Right lobe of liver (tissue), 4 donors: ENCODE measurements around the gene ISG15.

ENCODE experiments used
- CTCF ChIP-seq, 4 donors: fragments of 200-600 bp in 3 of 4; fragments of 450-650 bp in 1 of 4; IDR thresholded peaks; one replicate each; pipeline versions ENCODE4 v1.5.1 to v1.8.0; 2016 to 2022; ENCODE audit warnings: antibody characterized with exemption in 4 of 4, mild to moderate bottlenecking in 2 of 4
- POLR2A ChIP-seq: fragments of 450-650 bp; IDR thresholded peaks from one replicate; pipeline ENCODE4 v1.6.1; 2017; ENCODE audit warnings: antibody characterized with exemption, mild to moderate bottlenecking
- donor health status: DM: no; HTN: no; CAD: no.
- donor health status: DM: no; HTN: no; CAD: no.
- donor health status: DM: no; HTN: yes; CAD: no.

DNA sequence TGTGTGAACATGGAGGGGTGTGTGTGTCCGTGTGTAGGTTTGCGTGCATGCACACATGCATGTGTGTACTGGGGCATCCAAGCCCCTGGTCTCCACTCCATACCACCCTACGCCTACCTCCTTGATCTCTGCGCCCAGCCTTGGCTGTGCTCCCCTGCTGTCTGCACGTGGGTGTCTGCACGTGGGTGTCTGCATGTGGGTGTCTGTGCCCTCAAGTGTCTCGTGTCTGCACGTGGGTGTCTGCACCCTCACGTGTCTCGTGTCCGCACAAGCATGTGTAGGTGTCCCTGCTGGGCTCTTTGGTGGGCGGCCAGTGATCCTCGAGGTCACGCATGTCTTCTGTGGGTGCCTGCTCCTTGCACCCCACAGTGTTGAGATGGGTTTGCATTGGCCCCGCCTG, 39.7 kb downstream of the ISG15 start:
- no peak for TF ChIP-seq CTCF (IDR thresholded peaks at IDR 0.05)
- no peak for TF ChIP-seq POLR2A
